A549 (cell line): ENCODE data around the gene TRUB2.

Source experiments
- BCL3 ChIP-seq: fragments of >200 bp; sonication (Bioruptor Twin); formaldehyde crosslinking; IDR thresholded peaks from 3 replicates; pipeline ENCODE4 v1.6.1; 2016
- BHLHE40 ChIP-seq: IDR thresholded peaks from 2 replicates; pipeline ENCODE4 v1.6.1; 2012; ENCODE audit warnings: low read depth, low read length, inconsistent platforms
- CBX2 ChIP-seq: fragments of 200-600 bp; sonication (generic); IDR thresholded peaks from 2 replicates; pipeline ENCODE4 v1.6.1; 2016; ENCODE audit warnings: low read depth, mild to moderate bottlenecking, borderline replicate concordance
- CEBPB ChIP-seq, 2 experiments: fragments of >200 bp in 1 of 2; sonication (Bioruptor Twin) in 1 of 2; formaldehyde crosslinking in 1 of 2; IDR thresholded peaks; 2 replicates each; pipeline ENCODE4 v1.6.1; 2012 to 2016
- CHD4 ChIP-seq: fragments of 200-600 bp; sonication (generic); IDR thresholded peaks from 2 replicates; pipeline ENCODE4 v1.6.1; 2016; ENCODE audit warnings: antibody characterized with exemption, mild to moderate bottlenecking, borderline replicate concordance
- CTCF ChIP-seq: fragments of >200 bp; sonication (Bioruptor Twin); formaldehyde crosslinking; IDR thresholded peaks from 3 replicates; pipeline ENCODE4 v1.5.1; 2016
- EP300 ChIP-seq, 2 experiments: fragments of >200 bp; sonication (Bioruptor Twin); formaldehyde crosslinking; IDR thresholded peaks; 2 replicates in 1 of 2; 3 replicates in 1 of 2; pipeline ENCODE4 v1.6.1; 2016 to 2017
- FOSL2 ChIP-seq, 2 experiments: fragments of 450-650 bp in 1 of 2; fragments of >200 bp in 1 of 2; sonication (Bioruptor Twin) in 1 of 2; formaldehyde crosslinking; IDR thresholded peaks; 2 replicates each; pipeline versions ENCODE4 v1.5.0 to v1.6.1; 2016 to 2020; ENCODE audit warnings: mild to moderate bottlenecking in 1 of 2, moderate library complexity in 1 of 2
- HEYL ChIP-seq: fragments of 250-450 bp; sonication (Bioruptor Pico); IDR thresholded peaks from 2 replicates; pipeline ENCODE4 v1.8.0; 2021; ENCODE audit warnings: mild to moderate bottlenecking, moderate library complexity
- MYC ChIP-seq: IDR thresholded peaks from 2 replicates; pipeline ENCODE4 v1.6.1; 2012; ENCODE audit warnings: mild to moderate bottlenecking, inconsistent platforms, low read length, improper control_type of control experiment, borderline replicate concordance
- POLR2A ChIP-seq: IDR thresholded peaks from 2 replicates; pipeline ENCODE4 v1.6.1; 2012; ENCODE audit warnings: mild to moderate bottlenecking, low read length
- RNF2 ChIP-seq: fragments of 200-600 bp; sonication (generic); IDR thresholded peaks from 2 replicates; pipeline ENCODE4 v1.6.1; 2016; ENCODE audit warnings: low read depth, mild to moderate bottlenecking, antibody characterized with exemption, moderate library complexity, borderline replicate concordance
- TP53 ChIP-seq: fragments of 250-450 bp; sonication (Bioruptor Pico); IDR thresholded peaks from 2 replicates; pipeline ENCODE4 v1.5.0; 2021; ENCODE audit warnings: mild to moderate bottlenecking, moderate library complexity

GRCh38 chr9:128335161-128335560 lies 12.9 kb upstream of the TRUB2 start:
- TF ChIP-seq CTCF (no peak), CEBPB (IDR thresholded peaks at IDR 0.05) (no peak), FOSL2 (IDR thresholded peaks at IDR 0.05) (no peak), FOSL2 (CRISPR knock-in tag; IDR thresholded peaks at IDR 0.05) (no peak), CBX2 (no peak), BHLHE40 (no peak), HEYL (CRISPR knock-in tag) (no peak), POLR2A (no peak), RNF2 (no peak), EP300 (IDR thresholded peaks at IDR 0.05) (no peak), CHD4 (no peak), TP53 (CRISPR knock-in tag) (no peak), MYC (no peak), BCL3 (no peak)
